COR-L47 (cell line): ENCODE results near the gene STPG4.
"Not testable (repeated sequence)": the region's sequence is repeated elsewhere in the genome, so short reads cannot be mapped to it uniquely, and the experiment has no call there.

Experiments
- DNase-seq: peaks from one replicate; lab custom pipeline; 2025; lab: John Stamatoyannopoulos, UW

Gene STPG4

DNA sequence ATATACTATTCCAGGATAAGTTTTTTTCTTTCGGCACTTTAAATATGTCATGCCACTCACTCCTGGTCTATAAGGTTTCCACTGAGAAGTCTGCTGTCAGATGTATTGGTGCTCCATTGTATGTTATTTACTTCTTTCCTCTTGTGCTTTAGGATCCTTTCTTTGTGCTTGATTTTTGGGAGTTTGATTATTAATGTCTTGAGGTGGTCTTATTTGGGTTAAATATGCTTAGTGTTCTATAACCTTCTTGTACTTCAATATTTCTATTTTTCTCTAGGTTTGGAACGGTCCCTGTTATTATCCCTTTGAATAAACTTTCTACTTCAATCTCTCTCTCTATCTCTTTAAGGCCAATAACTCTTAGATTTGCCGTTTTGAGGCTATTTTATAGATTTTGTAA lies 28.3 kb downstream of the STPG4 start:
- no peak for DNase-seq

DNA sequence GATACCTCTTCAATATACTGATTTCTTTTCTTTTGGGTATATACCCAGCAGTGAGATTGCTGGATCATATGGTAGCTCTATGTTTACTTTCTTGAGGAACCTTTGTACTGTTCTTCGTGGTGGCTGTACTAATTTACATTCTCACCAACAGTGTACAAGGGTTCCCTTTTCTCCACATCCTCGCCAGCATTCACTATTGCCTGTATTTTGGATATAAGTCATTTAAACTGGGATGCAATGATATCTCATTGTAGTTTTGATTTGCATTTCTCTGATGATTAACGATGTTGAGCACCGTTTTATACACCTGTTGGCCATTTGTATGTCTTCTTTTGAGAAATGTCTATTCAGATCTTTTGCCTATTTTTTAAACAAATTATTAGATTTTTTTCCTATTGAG lies 30.4 kb downstream of the STPG4 start:
- DNase-seq, result not testable (repeated sequence)

DNA sequence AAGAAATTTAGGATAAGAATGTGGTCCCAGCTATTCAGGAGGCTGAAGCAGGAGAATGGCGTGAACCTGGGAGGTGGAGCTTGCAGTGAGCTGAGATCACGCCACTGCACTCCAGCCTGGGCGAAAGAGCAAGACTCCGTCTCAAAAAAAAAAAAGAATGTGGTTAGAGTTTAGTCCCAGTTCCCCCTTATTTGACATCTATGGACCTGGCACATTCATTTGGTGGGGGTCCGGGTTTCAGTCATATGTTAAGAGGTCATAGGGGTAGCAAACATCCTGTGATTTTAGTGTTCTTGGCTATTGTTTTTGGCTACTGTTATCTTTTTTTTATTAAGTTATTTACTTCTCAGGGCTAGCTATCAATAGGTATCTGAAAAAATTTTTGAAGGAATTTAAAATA lies 34.7 kb downstream of the STPG4 start:
- not testable (repeated sequence) for DNase-seq

DNA sequence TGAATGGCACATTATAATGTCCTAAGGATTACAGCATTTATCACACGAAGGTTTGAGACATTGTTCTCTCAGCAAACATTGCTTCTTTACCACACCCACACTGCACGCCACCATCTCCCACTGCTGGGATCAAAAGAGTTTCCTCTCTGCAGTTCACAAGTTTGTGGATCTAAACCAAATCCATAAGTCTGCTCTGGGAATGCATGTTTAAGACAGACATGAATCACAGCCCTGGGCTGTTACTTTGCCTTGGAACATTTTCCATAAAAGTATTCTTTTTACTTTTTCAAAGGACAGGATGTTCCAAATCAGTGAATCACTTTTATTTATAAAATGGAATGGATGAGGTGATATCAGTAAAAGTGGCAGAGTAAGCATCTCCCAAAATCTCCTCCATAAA lies 36.1 kb downstream of the STPG4 start:
- no peak for DNase-seq

DNA sequence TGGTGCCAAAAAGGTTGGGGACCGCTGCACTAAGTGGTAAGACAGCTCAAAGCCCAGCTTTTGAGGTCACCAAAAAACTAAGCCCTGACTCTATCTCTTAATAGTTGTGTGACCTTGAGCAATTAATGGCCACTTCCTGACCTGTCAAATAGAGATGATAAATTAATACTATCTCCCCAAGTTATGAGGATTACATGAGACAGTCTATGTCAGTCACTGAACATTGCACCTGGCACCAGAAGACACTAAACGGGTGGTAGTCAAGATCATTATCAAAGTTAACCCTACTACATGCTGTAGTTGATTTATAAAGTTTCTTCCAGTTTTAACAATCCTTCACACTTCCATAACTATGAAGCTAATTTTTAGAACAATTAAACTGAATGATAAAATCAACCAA lies 36.5 kb downstream of the STPG4 start:
- DNase-seq, result no peak

DNA sequence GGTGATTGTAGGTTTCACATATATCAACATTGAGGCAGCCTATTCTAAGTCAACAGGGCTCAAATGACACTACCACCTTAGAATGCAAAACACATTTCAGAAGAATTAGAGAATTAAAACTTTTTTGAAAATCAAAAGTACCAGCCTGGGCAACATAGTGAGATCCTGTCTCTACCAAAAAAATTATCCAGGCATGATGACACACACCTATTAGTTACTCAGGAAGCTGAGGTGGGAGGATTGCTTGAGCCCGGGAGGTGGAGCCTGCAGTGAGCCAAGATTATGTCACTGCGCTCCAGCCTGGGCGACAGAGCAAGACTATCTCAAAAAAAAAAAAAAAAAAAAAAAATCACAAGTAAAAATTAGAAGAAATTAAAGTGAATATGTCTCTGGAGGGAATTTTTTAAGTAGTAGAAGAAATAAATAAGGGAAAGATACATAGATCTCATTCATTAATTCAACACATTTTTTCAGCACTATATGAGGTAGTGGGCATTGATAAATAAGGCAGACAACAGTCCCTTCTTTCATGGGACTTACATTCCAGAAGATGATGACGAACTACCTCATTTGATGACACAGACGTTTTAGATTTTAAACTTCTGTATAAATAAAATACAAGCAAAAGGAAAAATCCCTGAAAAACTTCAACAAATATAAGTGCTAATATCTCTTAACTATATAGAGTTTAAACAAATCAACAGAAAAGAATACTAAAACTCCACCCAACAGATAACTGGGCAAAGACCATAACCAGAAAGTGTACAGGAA lies 42.3 kb downstream of the STPG4 start:
- no peak for DNase-seq

DNA sequence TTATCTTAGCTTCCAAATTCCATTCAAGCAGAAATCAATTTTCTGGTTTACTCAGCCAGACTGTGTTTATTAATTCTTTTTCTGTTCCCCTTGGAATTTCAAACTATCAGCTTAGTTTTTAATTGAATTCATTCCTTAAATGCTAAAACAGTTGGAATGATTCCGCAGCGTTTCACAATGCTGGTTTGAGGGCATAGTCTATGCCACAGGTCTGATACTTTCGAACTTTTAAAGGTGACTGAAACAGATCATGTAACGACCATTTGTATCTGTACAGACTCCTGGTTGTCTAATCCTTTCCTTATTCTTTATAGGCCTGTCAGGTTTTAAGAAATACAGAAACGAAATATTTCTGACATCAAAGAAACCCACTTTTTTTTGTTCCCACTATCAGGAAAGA lies 45.4 kb downstream of the STPG4 start:
- no peak for DNase-seq

DNA sequence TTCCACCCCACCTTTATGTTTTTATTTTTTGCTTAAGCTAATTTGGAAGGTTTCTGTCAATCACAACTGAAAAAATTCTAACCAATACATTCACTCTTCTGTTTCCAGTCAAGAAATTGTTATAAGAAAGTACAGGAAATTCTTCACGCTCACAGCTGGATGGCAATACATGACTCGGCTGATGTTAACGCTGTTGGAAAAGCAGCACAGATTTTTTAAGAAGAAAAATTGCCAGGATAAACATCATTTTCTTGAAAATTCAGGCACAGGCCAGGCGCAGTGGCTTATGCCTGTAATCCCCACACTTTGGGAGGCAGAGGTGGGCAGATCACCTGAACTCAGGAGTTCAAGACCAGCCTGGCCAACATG lies 46.1 kb downstream of the STPG4 start:
- no peak for DNase-seq

DNA sequence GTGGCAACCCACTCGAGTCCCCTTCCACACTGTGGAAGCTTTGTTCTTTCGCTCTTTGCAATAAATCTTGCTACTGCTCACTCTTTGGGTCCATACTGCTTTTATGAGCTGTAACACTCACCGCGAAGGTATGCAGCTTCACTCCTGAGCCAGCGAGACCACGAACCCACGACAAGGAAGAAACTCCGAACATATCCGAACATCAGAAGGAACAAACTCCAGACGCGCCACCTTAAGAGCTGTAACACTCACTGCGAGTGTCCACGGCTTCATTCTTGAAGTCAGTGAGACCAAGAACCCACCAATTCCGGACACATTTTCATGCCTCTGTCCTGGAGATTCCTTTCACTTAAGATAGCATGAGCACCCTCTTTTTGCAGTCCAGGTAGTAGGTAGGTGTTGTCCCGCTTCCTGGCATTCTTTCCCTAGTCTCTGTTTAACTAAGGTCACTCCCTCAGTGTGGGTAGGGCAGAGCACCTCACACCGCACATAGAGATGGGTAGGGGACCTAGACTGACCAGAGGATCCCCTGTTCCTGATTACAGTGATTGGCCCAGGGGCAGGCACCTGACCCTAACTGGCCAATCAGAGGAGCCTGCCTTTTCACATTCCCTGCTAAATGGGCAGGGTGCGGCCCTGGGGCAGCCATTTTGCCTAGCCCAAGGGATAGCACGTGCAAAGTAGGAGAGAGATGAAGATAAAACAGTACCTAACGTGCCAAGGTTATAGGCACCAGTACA lies 46.7 kb downstream of the STPG4 start:
- not testable (repeated sequence) for DNase-seq

DNA sequence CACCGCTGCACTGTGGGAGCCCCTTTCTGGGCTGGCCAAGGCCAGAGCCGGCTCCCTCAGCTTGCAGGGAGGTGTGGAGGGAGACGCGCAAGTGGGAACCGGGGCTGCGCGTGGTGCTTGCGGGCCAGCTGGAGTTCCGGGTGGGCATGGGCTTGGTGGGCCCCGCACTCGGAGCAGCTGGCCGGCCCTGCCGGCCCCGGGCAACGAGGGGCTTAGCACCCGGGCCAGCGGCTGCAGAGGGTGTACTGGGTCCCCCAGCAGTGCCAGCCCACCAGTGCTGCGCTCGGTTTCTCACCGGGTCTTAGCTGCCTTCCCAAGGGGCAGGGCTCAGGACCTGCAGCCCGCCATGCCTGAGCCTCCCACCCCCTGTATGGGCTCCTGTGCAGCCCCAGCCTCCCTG lies 47.9 kb downstream of the STPG4 start:
- DNase-seq, result not testable (repeated sequence)

DNA sequence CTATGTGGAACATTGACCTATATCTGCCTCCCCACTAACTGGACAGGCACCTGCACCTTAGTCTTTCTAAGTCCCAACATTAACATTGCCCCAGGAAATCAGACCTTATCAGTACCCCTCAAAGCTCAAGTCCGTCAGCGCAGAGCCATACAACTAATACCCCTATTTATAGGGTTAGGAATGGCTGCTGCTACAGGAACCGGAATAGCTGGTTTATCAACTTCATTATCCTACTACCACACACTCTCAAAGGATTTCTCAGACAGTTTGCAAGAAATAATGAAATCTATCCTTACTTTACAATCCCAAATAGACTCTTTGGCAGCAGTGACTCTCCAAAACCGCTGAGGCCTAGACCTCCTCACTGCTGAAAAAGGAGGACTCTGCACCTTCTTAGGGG lies 48.9 kb downstream of the STPG4 start:
- DNase-seq, result not testable (repeated sequence)

DNA sequence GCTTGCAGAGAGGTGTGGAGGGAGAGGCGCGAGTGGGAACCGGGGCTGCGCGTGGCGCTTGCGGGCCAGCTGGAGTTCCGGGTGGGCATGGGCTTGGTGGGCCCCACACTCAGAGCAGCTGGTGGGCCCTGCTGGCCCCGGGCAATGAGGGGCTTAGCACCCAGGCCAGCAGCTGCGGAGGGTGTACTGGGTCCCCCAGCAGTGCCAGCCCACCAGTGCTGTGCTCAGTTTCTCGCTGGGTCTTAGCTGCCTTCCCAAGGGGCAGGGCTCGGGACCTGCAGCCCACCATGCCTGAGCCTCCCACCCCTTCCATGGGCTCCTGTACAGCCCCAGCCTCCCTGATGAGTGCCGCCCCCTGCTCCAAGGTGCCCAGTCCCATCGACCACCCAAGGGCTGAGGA lies 55.4 kb downstream of the STPG4 start:
- not testable (repeated sequence) for DNase-seq

DNA sequence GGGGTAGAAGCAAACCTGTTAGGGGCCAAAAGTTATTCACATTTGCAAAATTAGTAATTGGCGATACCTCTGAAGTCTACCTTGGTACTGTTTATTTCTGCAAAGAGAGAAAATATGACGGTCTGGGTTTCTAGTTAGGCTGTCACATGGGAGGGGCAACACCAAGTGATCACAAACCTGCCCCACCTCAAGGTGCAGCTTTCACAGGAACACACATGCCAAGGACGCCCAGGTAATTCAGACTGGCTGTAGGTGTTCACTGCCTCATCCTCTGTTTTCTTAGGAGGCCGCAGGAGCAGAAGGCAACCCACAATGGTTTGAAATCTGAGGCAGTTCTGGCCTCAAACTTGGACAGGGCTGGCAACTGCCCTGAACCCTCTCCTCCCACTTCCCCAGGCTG lies 56.2 kb downstream of the STPG4 start:
- no peak for DNase-seq

DNA sequence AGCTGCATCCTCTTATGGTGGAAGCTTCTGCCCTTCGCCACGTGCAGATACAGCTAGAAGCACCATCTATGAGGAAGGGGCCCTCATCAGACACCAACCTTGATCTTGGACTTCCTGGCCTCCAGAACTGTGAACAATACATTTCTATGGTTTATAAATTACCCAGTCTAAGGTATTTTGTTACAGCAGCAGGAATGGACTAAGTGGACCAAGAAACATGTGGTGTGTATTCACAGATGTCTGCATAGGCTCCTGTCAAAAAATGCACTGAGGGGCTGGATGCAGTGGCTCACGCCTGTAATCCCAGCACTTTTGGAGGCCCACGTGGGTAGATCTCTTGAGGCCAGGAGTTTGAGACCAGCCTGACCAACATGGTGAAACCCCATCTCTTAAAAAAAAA lies 57.5 kb downstream of the STPG4 start:
- no peak for DNase-seq

DNA sequence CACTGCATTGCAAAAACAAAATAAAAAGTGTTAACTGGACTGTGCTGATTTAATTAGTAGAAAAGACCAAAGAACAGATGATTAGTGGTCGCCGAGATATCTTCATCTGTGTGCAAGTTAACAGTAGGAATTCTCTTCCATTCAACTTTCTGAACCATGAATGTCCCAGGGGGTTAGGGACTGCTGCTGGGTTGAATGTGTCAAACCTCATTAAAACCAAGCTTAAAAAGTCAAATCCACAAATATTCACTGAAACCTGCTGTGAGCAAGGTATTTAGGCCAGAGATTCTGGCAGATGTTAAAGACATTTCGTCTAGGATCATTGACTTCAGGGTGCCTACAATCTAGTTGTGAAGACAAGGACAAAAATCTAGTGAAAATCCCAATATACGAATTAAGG lies 58.7 kb downstream of the STPG4 start:
- no peak for DNase-seq

DNA sequence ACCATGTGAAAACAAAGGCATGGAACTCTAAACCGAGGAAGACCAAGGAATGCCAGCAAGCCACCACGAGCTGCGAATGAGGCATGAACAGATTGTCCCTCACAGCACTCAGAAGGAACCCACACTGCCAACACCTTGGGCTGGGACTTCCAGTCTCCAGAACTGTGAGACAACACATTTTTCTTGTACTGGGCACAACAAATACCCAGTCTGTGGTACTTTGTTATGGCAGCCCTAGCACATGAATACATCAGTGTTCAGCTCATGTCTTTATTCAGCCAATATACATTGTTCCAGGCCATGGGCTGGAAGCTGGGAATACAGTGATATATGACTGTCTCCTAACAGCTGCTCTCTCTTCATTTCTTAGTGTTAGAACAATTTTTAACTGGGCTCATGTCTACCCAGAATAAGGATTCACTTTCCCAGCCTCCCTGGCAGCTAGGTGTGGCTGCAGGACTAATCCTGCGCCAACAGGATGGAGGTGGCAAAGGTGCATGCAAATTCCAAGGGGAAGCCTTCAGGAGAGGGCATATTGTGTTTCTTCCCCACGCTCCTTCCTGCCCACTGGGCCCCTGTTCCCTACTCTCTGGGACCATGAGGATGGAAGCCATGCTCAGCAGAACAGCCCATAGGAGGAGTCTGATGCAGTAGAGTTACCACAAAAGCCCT lies 59.6 kb downstream of the STPG4 start:
- DNase-seq, result no peak

DNA sequence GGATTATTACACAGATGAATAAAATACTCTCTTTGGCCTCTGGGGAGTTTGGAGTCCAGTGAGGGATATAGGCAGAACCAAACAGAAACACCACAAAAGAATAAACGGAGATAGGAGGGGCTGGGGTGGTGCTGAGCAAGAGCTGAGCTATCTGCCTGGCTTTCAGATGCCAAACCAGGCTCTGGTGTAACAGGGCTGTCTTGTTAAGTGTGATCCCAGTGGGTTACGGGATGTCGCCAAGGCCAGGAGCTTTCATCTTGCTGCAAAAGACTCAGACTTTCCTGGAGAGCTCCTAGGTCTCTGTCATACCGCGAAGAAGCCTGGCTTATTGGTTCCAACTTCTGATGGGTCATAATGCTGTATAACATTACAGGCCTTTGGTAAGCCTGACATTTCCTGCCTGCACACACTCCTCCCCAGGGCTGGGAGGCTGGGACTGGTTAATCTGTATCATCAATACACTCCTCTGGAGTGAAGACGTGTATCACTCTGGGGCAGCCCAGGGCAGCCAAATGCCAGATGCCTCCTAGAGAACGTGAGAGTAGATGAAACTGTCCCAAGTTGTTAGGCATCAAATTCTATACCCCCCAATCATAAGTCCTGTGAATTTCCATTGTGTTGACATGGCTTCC lies 60.5 kb downstream of the STPG4 start:
- no peak for DNase-seq

DNA sequence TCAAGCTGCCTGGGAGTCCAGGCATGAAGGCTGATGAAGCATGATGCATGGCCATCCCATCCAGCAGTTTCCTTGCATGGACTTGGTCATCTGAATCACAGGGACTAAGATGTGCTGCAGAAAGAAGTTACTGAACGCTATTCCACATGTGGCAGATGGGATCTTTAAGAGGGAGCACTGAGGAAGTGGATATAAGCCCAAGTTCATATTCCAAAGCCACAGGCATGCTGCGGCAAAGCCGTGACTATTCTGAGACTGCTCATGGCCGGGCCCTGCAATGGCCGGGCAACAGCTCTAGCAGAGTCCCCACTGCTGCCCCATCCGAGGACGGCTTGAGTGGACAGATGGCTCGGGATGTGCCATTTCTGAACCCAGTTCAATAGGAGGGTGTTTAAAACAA lies 61.5 kb downstream of the STPG4 start:
- DNase-seq, result no peak

DNA sequence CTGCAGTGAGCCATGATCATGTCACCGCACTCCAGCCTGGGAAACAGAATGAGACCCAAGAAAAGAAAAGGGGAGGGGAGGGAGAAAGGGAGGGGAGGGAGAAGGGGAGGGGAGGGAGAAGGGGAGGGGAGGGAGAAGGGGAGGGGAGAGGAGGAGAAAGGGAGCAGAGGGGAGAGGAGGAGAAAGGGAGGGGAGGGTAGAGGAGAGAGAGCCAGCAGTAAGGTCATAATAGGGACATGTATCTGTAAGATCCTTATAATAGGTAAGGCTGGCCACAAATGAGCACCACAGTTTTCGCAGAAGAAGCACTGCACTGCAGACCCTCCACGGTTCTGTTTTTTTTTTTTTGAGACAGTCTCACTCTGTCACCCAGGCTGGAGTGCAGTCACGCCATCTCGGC lies 62.6 kb downstream of the STPG4 start:
- DNase-seq, result no peak

DNA sequence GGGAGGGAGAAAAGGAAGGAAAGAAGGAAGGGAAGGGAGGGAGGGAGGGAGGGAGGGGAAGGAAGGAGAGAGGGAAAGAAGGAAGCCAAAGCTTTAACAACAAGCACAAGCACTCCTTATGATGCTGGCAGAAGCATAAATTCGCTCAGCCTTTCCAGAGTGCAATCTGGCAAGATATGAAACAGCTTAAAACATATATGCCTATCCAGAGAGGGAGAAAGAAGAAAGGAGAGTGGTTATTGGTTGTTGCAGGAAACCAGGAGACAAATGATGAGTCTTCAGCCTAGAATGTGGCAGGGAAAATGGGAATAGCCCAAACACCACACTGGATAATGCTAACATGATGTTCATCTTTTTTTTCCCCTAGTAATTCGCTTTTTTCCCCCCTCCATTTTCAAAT lies 64.0 kb downstream of the STPG4 start:
- no peak for DNase-seq

DNA sequence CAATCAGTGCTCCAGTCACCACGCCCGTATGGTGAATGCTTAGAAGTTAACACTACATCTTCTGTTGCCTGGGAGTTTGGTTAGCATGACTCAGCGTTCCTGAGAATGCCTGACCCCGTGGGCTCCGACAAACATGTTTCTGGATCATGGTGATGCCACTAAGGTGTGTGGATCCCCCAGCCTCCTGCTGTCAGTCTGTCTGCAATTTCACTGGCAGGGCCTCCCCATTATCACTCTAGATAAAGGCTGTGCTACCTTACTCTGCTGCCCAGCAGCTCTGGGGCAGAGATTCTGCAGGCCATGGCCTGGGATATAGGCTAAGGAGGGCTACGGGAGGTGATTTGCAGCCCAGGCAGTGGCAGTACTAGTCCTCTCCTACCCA lies 66.0 kb downstream of the STPG4 start:
- no peak for DNase-seq

DNA sequence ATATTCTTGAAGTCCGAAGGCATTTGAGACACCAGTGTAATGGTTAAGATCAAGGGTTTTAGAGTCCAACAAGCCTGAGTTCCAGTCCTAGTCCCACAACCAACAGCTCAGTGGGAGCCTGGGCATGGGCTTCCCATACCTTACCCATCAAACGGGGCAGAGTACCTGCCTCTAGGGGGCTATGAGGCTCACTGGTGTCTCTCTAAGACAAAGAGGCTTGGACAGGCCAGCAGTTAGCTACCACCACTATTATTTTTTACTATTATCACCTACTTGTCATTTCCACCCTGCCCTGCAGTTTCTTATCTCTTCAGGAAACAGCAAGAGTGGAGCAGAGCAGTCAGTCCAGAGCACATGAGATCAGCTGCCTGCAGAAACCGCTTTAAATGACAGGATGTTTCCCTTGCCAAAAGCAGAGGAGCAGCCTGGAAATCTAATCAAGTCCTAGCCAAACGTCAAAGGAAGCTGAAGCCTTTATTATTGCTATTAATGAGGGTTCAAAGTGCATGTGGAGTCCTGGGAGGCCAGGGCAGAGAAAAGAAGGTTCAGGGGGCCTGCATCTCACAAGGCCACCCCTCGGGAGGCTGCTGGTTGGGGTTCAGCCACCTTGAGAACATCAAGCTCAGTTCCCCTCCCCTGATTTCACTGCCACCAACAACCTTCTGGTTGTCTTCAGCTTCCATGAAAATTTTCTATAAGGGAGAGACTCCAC lies 66.6 kb downstream of the STPG4 start:
- no peak for DNase-seq
